Endothelial cell of umbilical vein (primary cell): ENCODE measurements around the gene KATNAL1. TPM values are rescaled to one million over a fixed set of nuclear protein-coding genes. Genes with fewer than 3 reads are reported as not detected.

Experiments used
- BruUV-seq: library from RNA; stranded (reverse); fragments of 400-500 nt; replicated peaks from 2 replicates; lab custom pipeline; 2021; lab: Mats Ljungman, UMichigan
- CTCF ChIA-PET: fragments of 300-600, 350-600 bp; sonication (Branson Sonifier 250); formaldehyde crosslinking; loops from one replicate; lab custom pipeline; 2021; ENCODE audit warnings: antibody characterized with exemption, inconsistent platforms; lab: Charles Lee
- POLR2A ChIA-PET: fragments of 300-600, 350-600 bp; sonication (Branson Sonifier 250); formaldehyde crosslinking; loops from one replicate; lab custom pipeline; 2021; ENCODE audit warnings: antibody characterized with exemption, inconsistent platforms; lab: Charles Lee
- DNase-seq: peaks from one replicate; pipeline ENCODE4 v3.0.0-alpha.2; 2011; ENCODE audit warnings: low read depth, low spot score
- FAIRE-seq: peaks from 2 replicates; lab custom pipeline; 2011; peaks lifted over from hg19 to GRCh38; lab: Jason Lieb, UNC
- H2AFZ ChIP-seq: 2 replicates; pipeline ENCODE4 v1.6.0; 2012; ENCODE audit warnings: low read depth, low read length, control low read depth, inconsistent platforms
- H3K27ac ChIP-seq: 2 replicates; pipeline ENCODE4 v1.5.1; 2011; ENCODE audit warnings: low read depth, mild to moderate bottlenecking, control low read depth, low read length, moderate library complexity; ENCODE audit not compliant: insufficient read depth
- H3K27me3 ChIP-seq, 2 experiments: 2 replicates each; pipeline versions ENCODE4 v1.6.0 to v1.6.1; 2011; ENCODE audit warnings: low read length in 2 of 2, mixed read lengths in 1 of 2; ENCODE audit not compliant: control insufficient read depth in 2 of 2, insufficient read depth in 2 of 2
- H3K36me3 ChIP-seq, 2 experiments: 2 replicates in 1 of 2; 3 replicates in 1 of 2; pipeline ENCODE4 v1.5.1; 2011; ENCODE audit warnings: low read length in 2 of 2, mild to moderate bottlenecking in 1 of 2, moderate library complexity in 1 of 2; ENCODE audit not compliant: control insufficient read depth in 2 of 2, insufficient read depth in 2 of 2; ENCODE audit errors: extremely low read depth in 1 of 2
- H3K4me1 ChIP-seq: 3 replicates; pipeline ENCODE4 v1.5.1; 2011; ENCODE audit warnings: mild to moderate bottlenecking, low read length; ENCODE audit not compliant: control insufficient read depth, insufficient read depth; ENCODE audit errors: extremely low read depth
- H3K4me2 ChIP-seq: 2 replicates; pipeline ENCODE4 v1.6.1; 2011; ENCODE audit warnings: low read length, control low read depth, mixed read lengths; ENCODE audit not compliant: insufficient read depth
- H3K4me3 ChIP-seq, 3 experiments: fragments of 200-600 bp in 1 of 3; sonication (generic), shearing (Covaris generic) in 1 of 3; replicated peaks in 1 of 3; 2 replicates each; pipeline ENCODE4 v1.5.1; 2011 to 2016; ENCODE audit warnings: control low read depth in 3 of 3, low read length in 3 of 3, mild to moderate bottlenecking in 2 of 3, inconsistent platforms in 1 of 3, low read depth in 1 of 3, moderate library complexity in 1 of 3; ENCODE audit not compliant: insufficient read depth in 1 of 3
- H3K79me2 ChIP-seq: 2 replicates; pipeline ENCODE4 v1.6.0; 2012; ENCODE audit warnings: low read length, inconsistent platforms; ENCODE audit not compliant: control insufficient read depth, insufficient read depth
- H3K9ac ChIP-seq: replicated peaks from 2 replicates; pipeline ENCODE3; 2011; ENCODE audit warnings: low read length, control low read depth; ENCODE audit not compliant: insufficient read depth; ENCODE audit errors: extremely low read depth
- H3K9me1 ChIP-seq: replicated peaks from 3 replicates; pipeline ENCODE4 v1.6.0; 2011; ENCODE audit warnings: mild to moderate bottlenecking, low read length; ENCODE audit not compliant: control insufficient read depth, insufficient read depth; ENCODE audit errors: extremely low read depth
- H3K9me3 ChIP-seq: replicated peaks from 2 replicates; pipeline ENCODE4 v1.5.1; 2012; ENCODE audit warnings: low read length, inconsistent platforms; ENCODE audit not compliant: control insufficient read depth, insufficient read depth
- H4K20me1 ChIP-seq: replicated peaks from 2 replicates; pipeline ENCODE3; 2011; ENCODE audit warnings: mild to moderate bottlenecking, low read length; ENCODE audit not compliant: control insufficient read depth, insufficient read depth; ENCODE audit errors: extremely low read depth
- FOS ChIP-seq: IDR thresholded peaks from 2 replicates; pipeline ENCODE4 v1.6.1; 2011; ENCODE audit warnings: mild to moderate bottlenecking, low read length, moderate library complexity, borderline replicate concordance; ENCODE audit not compliant: insufficient read depth
- POLR2AphosphoS5 ChIP-seq: IDR thresholded peaks from 2 replicates; pipeline ENCODE4 v1.6.1; 2012; ENCODE audit warnings: low read depth, mild to moderate bottlenecking, control low read depth, low read length, moderate library complexity; ENCODE audit not compliant: insufficient read depth
- dilution Hi-C: fragments of 300-500 bp; cut with MboI; formaldehyde crosslinking; loops from one replicate; pipeline ENCODE4 v1.15.0; 2019; ENCODE audit warnings: low sequenced_read_pairs; ENCODE audit not compliant: extremely low pct_ligation_motif_present
- intact Hi-C: fragments of 100-400 bp; cut with micrococcal nuclease; formaldehyde crosslinking; loops from one replicate; pipeline ENCODE4 v1.10.0; 2022
- polyA plus RNA-seq, 4 experiments: library from polyadenylated mRNA; depleted of rRNA in 3 of 4; stranded (reverse) in 3 of 4; unstranded in 1 of 4; fragments of >200 nt; gene quantifications; 2 replicates each; pipeline versions ENCODE4 v1.2.1 to v1.2.3, GENCODE V29; 2011 to 2012; ENCODE audit warnings: missing spikeins in 1 of 4
- total RNA-seq: library from RNA; stranded (reverse); gene quantifications from 2 replicates; pipeline ENCODE4 v1.2.3, GENCODE V29; 2021
- TF ChIP-seq, protein P1 (sequence below), 2 donors: IDR thresholded peaks; 1 replicate in 1 of 2; 2 replicates in 1 of 2; pipeline ENCODE4 v1.5.1; 2011; ENCODE audit warnings: low read length in 2 of 2, mild to moderate bottlenecking in 2 of 2, moderate library complexity in 2 of 2, control low read depth in 1 of 2, inconsistent platforms in 1 of 2, low read depth in 1 of 2; ENCODE audit not compliant: insufficient read depth in 1 of 2; ENCODE audit errors: extremely low read depth in 1 of 2

The KATNAL1 gene
- total and polyA plus RNA-seq, 2 donors (not counting 3 experiments of a cell fraction or from before 2014, with no cell fraction given), result 7.2 to 49.2 TPM

GRCh38 chr13:30341815-30342570, 34.6 kb upstream of the KATNAL1 start:
- POLR2A ChIA-PET, result interaction anchor here (1.0 kb wide), 1 partner anchor 35 kb away, joined by 3 read pairs; the partner anchor contains the start of gene KATNAL1
- Histone ChIP-seq H3K9ac (no peak overlapping the region), H3K4me1 (no peaks in the 10 kb centered on the region), H2AFZ (peak overlapping the region; percentile 68), H4K20me1 (no peaks in the 10 kb centered on the region), H3K9me1 (no peaks in the 10 kb centered on the region), H3K4me2 (no peak overlapping the region), H3K27ac (no peak overlapping the region), H3K4me3 (no peak overlapping the region), H3K36me3 (no peaks in the 10 kb centered on the region), H3K9me3 (no peaks in the 10 kb centered on the region), H3K79me2 (no peaks in the 10 kb centered on the region), H3K27me3 (no peaks in the 10 kb centered on the region)
- FAIRE-seq (peak; percentile 61), DNase-seq (peak; percentile 71)
- CTCF ChIA-PET, result interaction anchor here (0.7 to 2.8 kb wide), 9 partner anchors 10 to 209 kb away, joined by 3 to 21 read pairs (median 3); no protein-coding TSS in a partner anchor
- no TSS peak for BruUV-seq
- TF ChIP-seq, protein P1, sequence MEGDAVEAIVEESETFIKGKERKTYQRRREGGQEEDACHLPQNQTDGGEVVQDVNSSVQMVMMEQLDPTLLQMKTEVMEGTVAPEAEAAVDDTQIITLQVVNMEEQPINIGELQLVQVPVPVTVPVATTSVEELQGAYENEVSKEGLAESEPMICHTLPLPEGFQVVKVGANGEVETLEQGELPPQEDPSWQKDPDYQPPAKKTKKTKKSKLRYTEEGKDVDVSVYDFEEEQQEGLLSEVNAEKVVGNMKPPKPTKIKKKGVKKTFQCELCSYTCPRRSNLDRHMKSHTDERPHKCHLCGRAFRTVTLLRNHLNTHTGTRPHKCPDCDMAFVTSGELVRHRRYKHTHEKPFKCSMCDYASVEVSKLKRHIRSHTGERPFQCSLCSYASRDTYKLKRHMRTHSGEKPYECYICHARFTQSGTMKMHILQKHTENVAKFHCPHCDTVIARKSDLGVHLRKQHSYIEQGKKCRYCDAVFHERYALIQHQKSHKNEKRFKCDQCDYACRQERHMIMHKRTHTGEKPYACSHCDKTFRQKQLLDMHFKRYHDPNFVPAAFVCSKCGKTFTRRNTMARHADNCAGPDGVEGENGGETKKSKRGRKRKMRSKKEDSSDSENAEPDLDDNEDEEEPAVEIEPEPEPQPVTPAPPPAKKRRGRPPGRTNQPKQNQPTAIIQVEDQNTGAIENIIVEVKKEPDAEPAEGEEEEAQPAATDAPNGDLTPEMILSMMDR (IDR thresholded peaks at IDR 0.05; ENCODE audit: extremely low read depth in 1 of 2, insufficient read depth in 1 of 2, low read depth in 1 of 2, low read length in 2 of 2), result no peak
- TF ChIP-seq FOS (no peak), POLR2AphosphoS5 (no peak)
- intact Hi-C loops, result no loop called here
- dilution Hi-C loops, result loop anchor here (25.0 kb wide), 1 partner anchor 205 kb away; no protein-coding TSS in a partner anchor
